Neural progenitor cell (in vitro differentiated cells): Measurements from ENCODE around the gene KIFBP.
"Not testable (repeated sequence)": the region's sequence is repeated elsewhere in the genome, so short reads cannot be mapped to it uniquely, and the experiment has no call there.

Experiments used
- EZH2 ChIP-seq: fragments of 200-600 bp; sonication (generic); IDR thresholded peaks from 2 replicates; pipeline ENCODE4 v1.6.1; 2017; ENCODE audit warnings: antibody characterized with exemption, mild to moderate bottlenecking, moderate library complexity
- EZH2phosphoT487 ChIP-seq: fragments of 200-600 bp; sonication (generic); IDR thresholded peaks from 2 replicates; pipeline ENCODE4 v1.6.1; 2017; ENCODE audit warnings: antibody characterized with exemption
- TF ChIP-seq, protein P1 (sequence below): fragments of 200-600 bp; sonication (generic); IDR thresholded peaks from 2 replicates; pipeline ENCODE4 v1.5.1; 2017; ENCODE audit warnings: antibody characterized with exemption, mild to moderate bottlenecking

DNA sequence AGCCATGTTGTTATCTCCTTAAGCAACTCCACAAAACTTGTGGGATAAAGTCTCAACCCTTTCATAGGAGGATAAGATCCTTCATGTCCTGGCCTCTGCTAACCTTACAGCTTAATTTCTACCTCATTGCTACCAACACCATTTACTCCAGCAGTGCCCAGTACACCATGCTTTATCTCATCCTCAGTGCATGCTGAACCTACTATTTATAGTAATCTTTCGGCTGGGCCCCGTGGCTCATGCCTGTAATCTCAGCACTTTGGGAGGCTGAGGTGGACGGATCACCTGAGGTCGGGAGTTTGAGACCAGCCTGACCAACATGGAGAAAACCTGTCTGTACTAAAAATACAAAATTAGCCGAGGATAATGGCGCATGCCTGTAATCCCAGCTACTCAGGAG lies 8.9 kb upstream of the KIFBP start:
- TF ChIP-seq, protein P1, sequence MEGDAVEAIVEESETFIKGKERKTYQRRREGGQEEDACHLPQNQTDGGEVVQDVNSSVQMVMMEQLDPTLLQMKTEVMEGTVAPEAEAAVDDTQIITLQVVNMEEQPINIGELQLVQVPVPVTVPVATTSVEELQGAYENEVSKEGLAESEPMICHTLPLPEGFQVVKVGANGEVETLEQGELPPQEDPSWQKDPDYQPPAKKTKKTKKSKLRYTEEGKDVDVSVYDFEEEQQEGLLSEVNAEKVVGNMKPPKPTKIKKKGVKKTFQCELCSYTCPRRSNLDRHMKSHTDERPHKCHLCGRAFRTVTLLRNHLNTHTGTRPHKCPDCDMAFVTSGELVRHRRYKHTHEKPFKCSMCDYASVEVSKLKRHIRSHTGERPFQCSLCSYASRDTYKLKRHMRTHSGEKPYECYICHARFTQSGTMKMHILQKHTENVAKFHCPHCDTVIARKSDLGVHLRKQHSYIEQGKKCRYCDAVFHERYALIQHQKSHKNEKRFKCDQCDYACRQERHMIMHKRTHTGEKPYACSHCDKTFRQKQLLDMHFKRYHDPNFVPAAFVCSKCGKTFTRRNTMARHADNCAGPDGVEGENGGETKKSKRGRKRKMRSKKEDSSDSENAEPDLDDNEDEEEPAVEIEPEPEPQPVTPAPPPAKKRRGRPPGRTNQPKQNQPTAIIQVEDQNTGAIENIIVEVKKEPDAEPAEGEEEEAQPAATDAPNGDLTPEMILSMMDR, result not testable (repeated sequence)
- not testable (repeated sequence) for TF ChIP-seq EZH2, EZH2phosphoT487
